Measurements from ENCODE around the gene RRP12. TPM values are rescaled to one million over a fixed set of nuclear protein-coding genes. Genes with fewer than 3 reads are reported as not detected.

Gene RRP12
- total and polyA plus RNA-seq, 2 of the 4 experiments (the other 2 are of a cell fraction), result 21.5 to 23.3 TPM

DNA sequence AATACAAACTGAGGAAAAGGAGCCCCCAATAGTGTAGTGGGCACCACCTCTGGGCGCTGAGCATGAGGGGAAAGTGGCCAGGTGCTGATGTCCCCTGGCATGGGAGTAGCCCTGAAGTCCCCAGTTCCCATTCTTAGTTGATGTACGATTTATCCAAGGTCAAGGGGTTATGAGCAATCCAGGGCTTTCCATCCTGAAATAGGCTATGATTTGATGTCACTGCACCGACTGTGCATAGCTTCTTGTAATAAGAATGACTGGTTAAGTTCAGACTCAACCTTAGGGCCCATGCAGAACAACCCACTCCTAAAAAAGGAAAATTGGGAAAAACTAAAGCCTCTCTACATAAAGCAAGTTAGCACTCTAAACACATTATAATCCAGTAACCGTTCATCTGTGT lies 77.6 kb downstream of the RRP12 start:
- H3K14ac ChIP-seq (replicated peaks; ENCODE audit: low read depth, low read length), result no peak overlapping the region
- H3K36me3 ChIP-seq (ENCODE audit: control insufficient read depth, insufficient read depth, low read length), result no peaks in the 10 kb centered on the region
- WGBS, 2 experiments (ENCODE audit: extremely low coverage in 2 of 2, insufficient read length in 1 of 2), result 86% methylated on average over 1 of the region's 4 CpGs; no CpG with 5 or more reads in 1 of the 2 experiments
- H3K4me2 ChIP-seq (ENCODE audit: low read depth, low read length), result no peak overlapping the region
- DNase-seq (no peak), ATAC-seq (ENCODE audit: low read depth) (no peak)
- in situ Hi-C loops (cut with MboI; ENCODE audit: low sequenced_read_pairs) (no loop called here), intact Hi-C loops (cut with micrococcal nuclease) (no loop called here), dilution Hi-C loops (cut with HindIII; ENCODE audit: low sequenced_read_pairs, unreplicated experiment) (no loop called here)
- ChIA-PET POLR2A (ENCODE audit: unreplicated experiment) (no interaction called here), CTCF (interaction anchor here (0.6 kb wide), 1 partner anchor 98 kb away, joined by 5 read pairs; no protein-coding TSS in a partner anchor)
- H2BK5ac ChIP-seq (ENCODE audit: low read depth, low read length, poor library complexity, severe bottlenecking), result no peak overlapping the region
- no peaks in the 10 kb centered on the region for H4K20me1 ChIP-seq (ENCODE audit: insufficient read depth, low read length)
- no peak overlapping the region for H2BK120ac ChIP-seq (ENCODE audit: low read depth, low read length)
- TF ChIP-seq CEBPB (IDR thresholded peaks at IDR 0.05; ENCODE audit: low read depth, low read length) (no peak), NFE2L2 (IDR thresholded peaks at IDR 0.05; ENCODE audit: low read depth, low read length) (no peak), SMC3 (IDR thresholded peaks at IDR 0.05; ENCODE audit: low read depth, low read length) (no peak), MAFK (IDR thresholded peaks at IDR 0.05; ENCODE audit: low read depth, low read length) (no peak), ELK1 (IDR thresholded peaks at IDR 0.05; ENCODE audit: borderline replicate concordance, low read depth, low read length) (no peak), POLR2A (IDR thresholded peaks at IDR 0.05; ENCODE audit: low read depth, low read length) (no peak), MXI1 (IDR thresholded peaks at IDR 0.05; ENCODE audit: borderline replicate concordance, low read depth, low read length) (no peak), RCOR1 (IDR thresholded peaks at IDR 0.05; ENCODE audit: insufficient replicate concordance, low read length) (no peak), FOS (IDR thresholded peaks at IDR 0.05; ENCODE audit: low read depth, low read length) (no peak), MAZ (IDR thresholded peaks at IDR 0.05; ENCODE audit: borderline replicate concordance, low read depth, low read length) (no peak), RAD21 (IDR thresholded peaks at IDR 0.05; ENCODE audit: low read length) (no peak), USF2 (IDR thresholded peaks at IDR 0.05; ENCODE audit: low read depth, low read length) (no peak), BHLHE40 (IDR thresholded peaks at IDR 0.05; ENCODE audit: low read depth, low read length) (no peak), CTCF (conservative IDR thresholded peaks at IDR 0.05; ENCODE audit: low read depth, low read length) (no peak)
- no peak overlapping the region for H3K56ac ChIP-seq (ENCODE audit: extremely low read depth, insufficient read depth, low read length)
- H3K4ac ChIP-seq (ENCODE audit: low read depth, low read length), result no peak overlapping the region
- H2BK20ac ChIP-seq (ENCODE audit: low read depth, low read length), result no peak overlapping the region
- no peak overlapping the region for H2BK15ac ChIP-seq (ENCODE audit: low read depth, low read length)
- no peak overlapping the region for H4K8ac ChIP-seq (ENCODE audit: low read depth in 2 of 2, low read length in 2 of 2)
- H2AK5ac ChIP-seq (ENCODE audit: low read depth, low read length), result no peak overlapping the region
- no peaks in the 10 kb centered on the region for H3K27me3 ChIP-seq (ENCODE audit: control insufficient read depth, insufficient read depth, low read length)
- H3K18ac ChIP-seq (ENCODE audit: low read depth, low read length), result no peak overlapping the region
- H2AFZ ChIP-seq (replicated peaks; ENCODE audit: low read length, poor library complexity), result no peak overlapping the region
- peaks cover 7% of the 10 kb centered on the region in 2 experiments; a peak in 2 of 4 replicates for H3K79me1 ChIP-seq (ENCODE audit: low read depth in 1 of 2, low read length in 2 of 2)
- no peak overlapping the region for H2AK9ac ChIP-seq (replicated peaks; ENCODE audit: low read depth, low read length, poor library complexity)
- no peak overlapping the region for H3K9ac ChIP-seq (ENCODE audit: low read depth, low read length)
- BruUV-seq (replicated peaks), result no TSS peak
- H3K9me3 ChIP-seq (ENCODE audit: control insufficient read depth, insufficient read depth, low read length), result no peaks in the 10 kb centered on the region
- H3K4me3 ChIP-seq (ENCODE audit: insufficient read depth, low read depth, low read length), result no peak overlapping the region
- H4K91ac ChIP-seq (ENCODE audit: insufficient read depth, low read depth, low read length), result no peak overlapping the region
- no peak overlapping the region for H3K23ac ChIP-seq (ENCODE audit: low read depth, low read length)
- peaks cover 9% of the 10 kb centered on the region for H3K4me1 ChIP-seq (ENCODE audit: control insufficient read depth, insufficient read depth, low read length)
- H4K5ac ChIP-seq (ENCODE audit: low read depth, low read length), result no peak overlapping the region
- H3K9me1 ChIP-seq (ENCODE audit: insufficient read depth, low read length), result no peaks in the 10 kb centered on the region
- no peak overlapping the region for H3K27ac ChIP-seq (ENCODE audit: insufficient read depth, low read length)

Data from IMR-90 (cell line).